ENCODE measurements around the gene ATAD3B.
"Not testable (repeated sequence)": the region's sequence is repeated elsewhere in the genome, so short reads cannot be mapped to it uniquely, and the experiment has no call there.

ATAD3B gene

DNA sequence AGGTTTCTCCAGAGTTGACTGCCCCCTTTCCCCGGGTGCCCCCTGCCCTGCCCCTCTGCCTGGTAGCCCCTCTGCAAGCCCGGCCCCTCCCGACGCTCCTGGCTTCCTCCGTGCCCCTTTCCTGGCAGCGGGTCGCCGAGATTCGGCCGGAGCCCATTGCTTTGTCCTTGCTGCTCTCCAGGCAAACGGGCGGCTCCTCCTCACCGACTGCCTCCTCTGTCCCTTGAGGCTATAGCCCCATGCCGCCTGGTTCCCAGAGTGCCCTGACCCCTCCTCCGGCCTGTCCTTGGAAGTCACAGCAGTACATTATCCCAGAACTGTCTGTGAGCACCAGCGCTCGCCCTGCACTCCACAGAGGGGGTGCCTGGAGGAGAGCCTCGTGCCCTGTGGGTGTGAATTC, 42.1 kb downstream of the ATAD3B start:
- DNase-seq (ENCODE audit: low spot score) = not testable (repeated sequence)

DNA sequence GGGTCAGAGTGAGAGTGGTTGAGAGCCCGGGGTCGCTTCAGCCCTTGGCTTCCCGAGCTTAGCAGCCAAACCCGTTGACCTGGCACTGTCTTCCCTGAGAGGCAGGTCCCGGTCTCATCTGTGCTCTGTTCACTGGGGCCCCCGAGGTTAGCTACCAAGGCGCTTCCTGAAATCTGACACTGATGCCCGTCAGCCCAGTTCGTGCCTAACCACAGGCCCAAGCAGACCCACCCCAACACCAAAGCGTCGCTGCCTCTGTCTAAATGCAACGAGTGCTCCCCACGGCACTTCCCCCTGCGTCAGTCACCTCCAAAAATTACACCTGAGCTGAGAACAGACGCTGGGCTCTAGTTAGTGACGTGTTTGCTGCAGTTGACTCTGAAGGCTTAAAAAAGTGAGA, 42.8 kb downstream of the ATAD3B start:
- not testable (repeated sequence) for DNase-seq (ENCODE audit: low spot score)

DNA sequence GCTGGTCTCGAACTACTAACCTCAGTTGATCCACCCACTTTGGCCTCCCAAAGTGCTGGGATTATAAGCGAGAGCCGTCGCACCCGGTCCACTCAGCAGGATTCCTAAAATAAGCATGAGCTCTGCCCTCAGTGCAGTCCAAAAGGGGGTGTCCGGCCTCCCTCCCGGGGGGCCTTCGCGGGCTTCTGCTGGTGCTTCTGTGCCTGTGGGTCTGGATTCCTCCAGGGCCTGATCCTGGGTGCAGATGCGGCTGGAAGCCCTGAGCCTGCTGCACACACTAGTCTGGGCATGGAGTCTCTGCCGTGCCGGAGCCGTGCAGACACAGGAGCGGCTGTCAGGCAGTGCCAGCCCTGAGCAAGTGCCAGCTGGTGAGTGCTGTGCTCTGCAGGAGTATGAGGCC, 45.4 kb downstream of the ATAD3B start:
- DNase-seq (ENCODE audit: low spot score) = not testable (repeated sequence)

DNA sequence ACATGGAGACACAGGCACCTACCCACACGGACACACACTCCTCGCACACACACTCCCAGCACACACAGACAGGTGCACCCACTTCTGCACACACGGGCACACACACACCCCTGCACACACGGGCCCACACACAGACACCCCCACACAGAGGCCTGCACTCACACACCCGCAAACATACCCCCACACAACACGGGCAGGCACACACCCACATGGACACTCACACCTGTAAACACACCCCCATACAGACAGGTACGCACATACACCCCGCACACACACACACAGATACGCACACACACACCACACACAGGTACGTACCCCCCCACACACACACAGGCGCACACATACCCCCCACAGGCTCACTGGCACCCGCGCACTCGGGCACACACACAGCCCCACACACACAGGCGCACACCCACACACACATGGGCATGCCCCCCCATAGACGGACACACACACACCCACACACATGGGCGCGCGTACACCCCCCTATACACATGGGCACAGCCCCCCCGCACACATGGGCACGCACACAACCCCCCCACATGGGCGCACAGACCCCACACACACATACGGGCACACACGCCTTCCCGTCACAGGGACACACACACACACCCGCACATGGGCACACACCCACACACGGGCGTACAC, 46.5 kb downstream of the ATAD3B start:
- no peak for DNase-seq (ENCODE audit: low spot score)

DNA sequence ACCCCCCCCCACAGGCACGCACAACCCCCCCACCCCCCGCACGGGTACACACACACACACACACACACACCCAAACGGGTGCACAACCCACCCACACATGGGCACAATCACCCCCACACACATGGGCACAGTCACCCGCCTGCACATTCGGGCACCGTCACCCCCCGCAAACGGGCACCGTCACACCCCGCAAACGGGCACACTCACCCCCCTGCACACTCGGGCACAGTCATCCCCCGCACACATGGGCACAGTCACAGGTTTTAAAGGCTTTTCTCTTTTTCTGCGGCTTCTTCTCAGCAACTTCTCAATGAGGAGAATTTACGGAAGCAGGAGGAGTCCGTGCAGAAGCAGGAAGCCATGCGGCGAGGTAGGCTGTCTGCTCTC, 47.0 kb downstream of the ATAD3B start:
- DNase-seq (ENCODE audit: low spot score) = not testable (repeated sequence)

DNA sequence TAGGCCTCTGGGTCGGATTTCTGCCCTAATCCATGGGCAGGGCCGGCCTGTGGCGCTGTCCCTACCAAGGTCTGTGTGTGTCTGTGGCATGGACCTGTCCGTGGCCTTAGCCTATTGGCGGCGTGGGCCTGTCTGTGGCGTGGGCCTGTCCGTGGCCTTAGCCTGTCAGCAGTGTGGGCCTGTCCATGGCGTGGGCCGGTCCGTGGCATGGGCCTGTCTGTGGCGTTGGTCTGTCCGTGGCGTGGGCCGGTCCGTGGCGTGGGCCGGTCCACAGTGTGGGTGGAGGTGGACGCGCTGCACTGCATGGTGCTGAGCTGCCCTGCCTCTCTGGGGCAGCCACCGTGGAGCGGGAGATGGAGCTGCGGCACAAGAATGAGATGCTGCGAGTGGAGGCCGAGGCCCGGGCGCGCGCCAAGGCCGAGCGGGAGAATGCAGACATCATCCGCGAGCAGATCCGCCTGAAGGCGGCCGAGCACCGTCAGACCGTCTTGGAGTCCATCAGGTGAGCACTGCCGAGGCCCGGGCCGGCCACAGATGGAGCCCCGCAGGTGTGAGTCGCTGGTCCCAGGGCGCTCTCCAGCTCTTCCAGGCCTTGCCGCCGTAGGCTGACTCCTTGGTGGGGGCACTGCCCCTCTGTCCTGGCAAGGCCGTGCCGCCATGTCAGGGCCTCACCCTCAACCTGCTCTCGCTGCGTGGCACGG, 48.4 kb downstream of the ATAD3B start:
- not testable (repeated sequence) for DNase-seq (ENCODE audit: low spot score)

DNA sequence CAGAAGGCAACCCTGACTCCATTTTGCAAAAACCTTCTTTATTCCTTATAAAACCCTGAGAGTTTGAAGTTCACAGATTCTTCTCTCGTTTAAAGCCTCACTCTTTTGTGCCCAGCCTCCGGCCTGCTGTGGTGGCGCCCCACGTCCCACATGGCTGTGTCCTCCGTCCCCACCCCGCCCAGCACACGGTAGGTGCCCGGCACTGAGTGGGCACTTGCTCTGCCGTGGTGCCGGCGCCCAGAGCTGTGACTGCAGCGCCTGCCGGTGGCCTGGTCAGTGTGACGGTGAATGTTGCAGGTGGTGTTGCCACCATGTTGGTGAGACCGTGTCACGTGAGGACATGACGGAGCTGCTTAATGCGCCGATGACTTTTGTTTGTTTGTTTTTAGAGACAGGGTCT, 49.8 kb downstream of the ATAD3B start:
- no peak for DNase-seq (ENCODE audit: low spot score)

DNA sequence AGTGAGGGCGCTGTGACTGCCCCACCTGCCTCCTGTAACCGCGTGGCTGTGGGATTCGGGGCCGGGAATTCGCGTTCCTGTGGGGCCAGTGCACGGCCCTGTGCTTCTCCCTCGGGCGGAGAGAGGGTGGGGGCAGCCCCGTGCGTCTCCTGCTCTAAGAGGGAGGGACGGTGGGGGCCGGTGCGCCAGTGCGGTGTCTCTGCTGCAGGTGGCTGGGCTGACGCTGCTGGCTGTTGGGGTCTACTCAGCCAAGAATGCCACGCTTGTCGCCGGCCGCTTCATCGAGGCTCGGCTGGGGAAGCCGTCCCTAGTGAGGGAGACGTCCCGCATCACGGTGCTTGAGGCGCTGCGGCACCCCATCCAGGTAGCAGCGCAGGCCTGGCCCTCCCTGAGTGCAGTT, 51.0 kb downstream of the ATAD3B start:
- not testable (repeated sequence) for DNase-seq (ENCODE audit: low spot score)

DNA sequence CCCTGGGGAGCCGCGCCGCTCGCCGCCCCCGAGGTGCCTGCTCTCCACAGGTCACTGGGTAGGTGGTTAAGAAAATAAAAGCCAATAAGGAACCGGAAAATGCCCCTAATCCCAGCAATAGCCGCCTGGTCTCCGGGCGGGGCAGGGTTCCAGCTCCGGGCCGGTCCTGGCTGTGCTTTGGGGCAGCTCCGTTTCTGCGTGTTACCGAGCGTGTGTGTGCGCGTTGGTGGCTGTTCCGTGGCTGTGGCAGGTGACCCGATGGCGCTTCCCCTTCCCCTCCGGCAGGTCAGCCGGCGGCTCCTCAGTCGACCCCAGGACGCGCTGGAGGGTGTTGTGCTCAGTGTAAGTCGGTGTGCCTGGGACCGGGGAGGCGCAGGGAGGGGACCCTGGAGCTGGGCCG, 51.7 kb downstream of the ATAD3B start:
- DNase-seq (ENCODE audit: low spot score) = not testable (repeated sequence)

DNA sequence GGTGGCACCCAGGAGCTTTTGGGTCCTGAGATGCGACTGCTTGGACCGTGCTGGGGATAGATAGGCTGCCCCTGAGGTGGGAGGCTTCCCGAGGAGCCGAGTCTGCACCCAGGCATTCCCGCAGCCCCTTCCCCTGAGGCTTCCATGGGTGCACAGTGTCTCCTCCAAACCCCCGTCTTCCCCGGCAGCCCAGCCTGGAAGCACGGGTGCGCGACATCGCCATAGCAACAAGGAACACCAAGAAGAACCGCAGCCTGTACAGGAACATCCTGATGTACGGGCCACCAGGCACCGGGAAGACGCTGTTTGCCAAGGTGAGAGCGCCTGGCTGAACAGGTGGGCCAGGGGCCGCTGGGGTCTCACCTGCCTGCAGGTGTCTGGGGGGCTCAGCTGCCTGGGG, 52.1 kb downstream of the ATAD3B start:
- DNase-seq (ENCODE audit: low spot score) = not testable (repeated sequence)

DNA sequence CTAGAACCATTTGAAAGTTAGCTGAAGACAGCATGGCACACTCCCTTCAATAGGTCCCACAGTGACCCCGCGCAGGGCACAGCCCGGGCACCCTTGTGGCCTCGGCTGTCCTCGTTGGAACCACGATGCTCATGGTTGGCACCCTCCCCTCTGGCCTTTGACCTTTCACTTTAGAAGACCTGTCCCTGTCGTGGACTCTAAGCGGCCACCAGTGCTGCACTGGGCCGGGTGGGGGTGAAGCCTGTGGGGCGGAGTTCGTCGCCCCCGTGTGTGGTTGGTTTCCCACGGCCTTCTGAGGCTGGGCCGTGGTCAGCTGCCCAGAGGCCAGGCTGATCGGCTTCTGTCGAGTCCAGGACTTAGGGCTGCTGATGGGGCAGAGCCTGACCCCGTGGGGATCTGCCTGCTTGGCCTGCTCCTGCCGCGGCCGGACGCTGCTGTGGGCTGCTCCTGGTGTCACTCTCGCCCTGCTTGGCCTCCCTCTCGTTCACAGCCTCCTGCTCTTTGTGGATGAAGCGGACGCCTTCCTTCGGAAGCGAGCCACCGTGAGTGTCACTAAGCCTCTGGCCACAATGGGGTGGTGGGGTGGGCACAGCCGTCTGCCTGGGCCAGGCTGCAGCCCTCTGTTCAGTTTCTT, 53.3 kb downstream of the ATAD3B start:
- DNase-seq (ENCODE audit: low spot score) = not testable (repeated sequence)

DNA sequence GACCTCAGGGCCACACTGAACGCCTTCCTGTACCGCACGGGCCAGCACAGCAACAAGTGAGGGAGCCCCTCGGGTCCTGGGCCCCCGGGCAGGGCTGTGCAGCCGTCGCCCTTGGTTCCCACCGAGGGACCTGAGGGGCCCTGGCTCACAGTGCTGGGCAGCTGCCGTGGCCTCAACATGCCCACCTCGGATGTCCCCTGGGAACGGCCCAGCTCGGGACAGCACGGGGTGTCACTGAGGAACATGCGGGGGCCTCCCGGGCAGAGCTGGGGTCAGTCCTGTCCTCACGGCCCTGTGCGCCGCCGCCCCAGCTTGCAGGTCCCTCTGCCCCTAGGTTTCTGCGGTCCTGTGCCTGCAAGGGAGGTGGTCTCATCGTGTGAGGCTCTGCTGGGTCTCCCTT, 54.9 kb downstream of the ATAD3B start:
- not testable (repeated sequence) for DNase-seq (ENCODE audit: low spot score)

DNA sequence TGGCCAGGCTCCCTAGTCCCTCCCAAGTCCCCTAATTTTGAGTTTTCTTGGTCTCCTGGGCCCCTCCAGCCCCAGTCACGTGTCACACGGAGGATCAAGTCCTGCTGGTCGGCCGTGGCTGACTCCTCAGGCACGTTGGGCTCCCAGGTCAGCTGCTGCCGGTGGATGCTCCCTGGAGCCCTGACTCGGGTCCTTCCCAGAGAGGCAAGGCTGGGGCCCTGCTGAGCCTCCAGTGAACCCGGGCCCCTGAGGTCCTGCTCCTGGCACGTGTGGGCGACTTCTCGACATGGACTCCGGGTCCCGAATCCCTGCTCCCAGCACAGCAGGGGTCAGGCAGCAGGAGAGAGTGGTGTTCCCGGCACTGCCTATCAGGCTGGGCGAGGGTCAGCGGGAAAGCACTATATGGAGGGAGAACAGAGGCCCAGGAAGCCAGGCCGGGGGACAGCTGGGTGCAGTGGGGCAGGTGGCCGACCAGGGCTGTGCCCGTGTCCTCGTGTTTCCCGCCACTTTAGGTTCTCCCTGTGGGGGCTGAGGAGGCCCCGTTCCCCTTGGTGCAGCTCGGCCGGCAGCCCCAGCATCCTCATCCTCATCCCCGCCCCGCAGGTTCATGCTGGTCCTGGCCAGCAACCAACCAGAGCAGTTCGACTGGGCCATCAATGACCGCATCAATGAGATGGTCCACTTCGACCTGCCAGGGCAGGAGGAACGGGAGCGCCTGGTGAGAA, 55.7 kb downstream of the ATAD3B start:
- no peak for DNase-seq (ENCODE audit: low spot score)

DNA sequence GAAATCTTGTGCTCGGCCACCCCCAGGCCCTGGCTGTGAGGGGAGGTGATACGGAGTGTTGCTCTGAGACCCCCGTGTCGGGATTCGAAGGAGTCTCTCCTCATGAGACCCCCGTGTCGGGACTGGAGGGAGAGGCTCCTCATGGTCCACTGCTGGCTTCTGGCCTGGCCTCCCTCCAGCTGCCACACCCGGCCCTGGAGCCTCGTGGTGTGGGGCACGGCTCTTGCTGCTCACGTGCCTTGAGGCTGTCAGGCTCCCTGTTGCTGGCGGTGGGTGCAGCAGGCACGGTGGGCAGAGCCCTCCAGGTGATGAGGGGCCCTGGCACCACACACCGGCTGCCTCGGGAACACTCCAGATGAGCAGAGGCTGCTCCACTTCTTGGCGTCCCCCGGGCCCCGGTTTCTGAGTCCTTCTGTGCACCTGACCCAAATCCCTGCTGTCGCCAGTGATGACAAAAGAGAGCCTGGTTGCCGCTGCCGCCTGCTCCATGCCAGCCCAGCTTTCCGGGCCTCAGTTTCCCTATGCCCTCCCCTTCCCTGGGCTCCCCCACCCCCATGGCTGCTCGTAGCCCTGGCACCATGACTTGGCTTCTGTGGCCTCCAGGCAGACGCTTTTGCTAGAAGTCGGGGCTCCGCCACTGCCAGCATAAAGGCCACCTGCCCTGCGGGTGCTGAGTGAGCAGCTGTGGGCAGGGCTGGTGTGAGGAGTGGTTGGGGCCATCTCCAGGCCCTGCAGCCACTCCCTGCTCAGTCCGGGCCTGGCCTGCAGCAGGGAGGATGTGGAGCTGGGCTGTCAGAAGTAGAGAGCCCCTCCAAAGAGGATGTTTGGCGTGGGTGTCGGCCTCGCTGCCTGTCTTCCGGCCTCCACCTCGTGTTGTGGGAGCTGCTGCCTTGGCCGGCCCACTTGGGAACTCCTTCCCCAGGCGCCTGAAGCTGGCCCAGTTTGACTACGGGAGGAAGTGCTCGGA, 57.0 kb downstream of the ATAD3B start:
- DNase-seq (ENCODE audit: low spot score) = no peak

DNA sequence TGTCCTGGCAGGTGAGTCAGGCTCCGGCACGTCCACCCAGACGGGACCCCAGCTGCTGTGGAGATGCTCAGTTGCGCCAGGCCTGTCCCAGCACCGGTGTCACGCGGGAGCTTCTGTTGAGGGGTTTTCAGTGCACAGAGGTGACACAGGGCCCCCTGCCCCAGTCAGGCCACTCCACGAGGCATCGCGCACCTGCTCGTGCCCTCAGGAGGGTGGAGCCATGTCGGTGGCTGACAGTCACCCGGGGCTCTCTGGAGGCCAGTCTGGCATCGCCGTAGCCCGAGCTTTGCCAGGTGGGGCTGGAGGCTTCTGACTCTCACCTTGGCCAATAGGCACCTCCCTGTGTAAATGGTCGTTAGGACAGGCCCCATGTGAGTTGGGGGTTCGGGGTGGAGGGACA, 57.8 kb downstream of the ATAD3B start:
- no peak for DNase-seq (ENCODE audit: low spot score)

DNA sequence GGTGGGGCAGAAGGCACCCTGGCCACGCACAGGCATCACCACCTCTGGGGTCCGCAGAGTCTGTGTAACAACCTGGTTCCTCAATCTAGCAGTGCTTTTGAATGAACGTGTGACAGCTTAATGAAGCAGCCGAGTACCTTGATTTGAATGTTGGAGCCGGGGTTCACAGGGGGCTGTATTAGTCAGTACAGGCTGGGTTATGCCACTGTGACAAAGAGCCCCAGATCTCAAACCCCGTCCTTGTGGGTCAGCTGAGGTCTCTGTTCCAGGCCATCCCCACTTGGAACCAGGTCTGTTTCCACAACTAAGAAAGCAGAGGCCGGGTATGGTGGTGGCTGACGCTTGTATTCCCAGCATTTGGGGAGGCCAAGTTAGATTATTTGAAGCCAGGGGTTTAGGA, 58.4 kb downstream of the ATAD3B start:
- DNase-seq (ENCODE audit: low spot score) = no peak

DNA sequence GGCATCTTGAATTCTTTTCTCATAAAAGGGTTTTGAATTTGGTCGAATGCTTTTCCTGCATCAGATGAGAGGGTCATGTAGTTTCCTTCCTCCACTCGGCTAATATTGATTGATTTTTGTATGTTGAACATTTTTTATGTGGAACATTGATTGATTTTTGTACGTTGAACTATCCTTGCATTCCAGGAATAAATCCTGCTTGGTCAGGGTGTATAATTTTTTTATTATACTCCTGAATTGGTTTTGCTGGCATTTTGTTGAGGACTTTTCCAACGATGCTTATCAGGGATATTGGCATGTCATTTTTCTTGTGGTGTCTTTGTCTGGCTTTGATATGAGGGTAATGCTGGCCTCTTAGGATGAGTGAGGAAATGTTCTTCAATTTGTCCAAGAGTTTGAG, 60.4 kb downstream of the ATAD3B start:
- DNase-seq (ENCODE audit: low spot score) = no peak

DNA sequence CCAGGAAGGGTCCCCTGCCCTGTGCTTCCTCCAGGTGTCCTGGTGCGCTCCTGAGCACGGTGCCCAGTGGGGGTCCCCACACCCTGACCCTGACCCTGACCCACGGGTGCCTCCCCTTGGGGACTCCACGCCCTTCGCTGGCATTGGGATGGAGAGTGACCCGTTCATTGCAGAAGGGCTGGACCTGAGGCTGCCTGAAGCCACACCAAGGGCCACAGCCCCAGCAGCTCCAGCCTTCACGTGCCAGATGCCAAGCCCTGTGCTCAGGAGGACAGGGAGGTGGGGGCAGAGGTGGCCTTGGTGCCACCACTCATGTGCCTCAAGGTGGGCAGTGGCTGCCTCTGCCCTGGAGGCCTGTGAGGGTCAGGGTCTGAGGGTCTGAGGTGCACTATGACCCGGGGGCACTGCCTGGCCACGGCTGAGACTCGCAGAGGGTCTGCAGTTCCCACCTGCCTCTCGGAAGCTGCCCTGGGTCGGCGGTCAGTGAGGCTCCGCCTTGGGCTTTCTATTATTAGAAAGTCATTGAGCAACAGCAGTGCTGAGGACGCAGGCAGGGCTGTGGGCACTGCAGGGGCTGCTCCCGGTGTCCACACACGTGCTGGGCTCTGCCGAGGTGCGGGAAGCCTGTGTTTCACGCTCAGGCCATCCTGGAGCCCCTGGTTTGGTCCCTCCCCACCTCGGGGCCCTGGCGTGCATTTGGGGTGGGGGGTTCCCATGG, 61.8 kb downstream of the ATAD3B start:
- DNase-seq (ENCODE audit: low spot score) = not testable (repeated sequence)

DNA sequence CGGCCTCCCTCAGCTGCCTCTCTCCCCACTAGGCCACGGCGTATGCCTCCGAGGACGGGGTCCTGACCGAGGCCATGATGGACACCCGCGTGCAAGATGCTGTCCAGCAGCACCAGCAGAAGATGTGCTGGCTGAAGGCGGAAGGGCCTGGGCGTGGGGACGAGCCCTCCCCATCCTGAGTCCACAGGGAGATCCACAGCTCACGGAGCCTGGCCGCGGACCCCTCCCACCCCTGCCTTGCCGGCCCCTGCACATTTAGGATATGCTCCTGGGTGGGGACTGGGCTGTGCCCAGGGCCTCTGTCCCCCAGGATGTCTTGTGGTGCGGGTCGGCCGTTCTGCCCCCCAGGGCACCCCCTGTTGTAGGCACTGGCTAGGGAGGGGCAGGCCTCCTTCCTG, 62.3 kb downstream of the ATAD3B start:
- not testable (repeated sequence) for DNase-seq (ENCODE audit: low spot score)

DNA sequence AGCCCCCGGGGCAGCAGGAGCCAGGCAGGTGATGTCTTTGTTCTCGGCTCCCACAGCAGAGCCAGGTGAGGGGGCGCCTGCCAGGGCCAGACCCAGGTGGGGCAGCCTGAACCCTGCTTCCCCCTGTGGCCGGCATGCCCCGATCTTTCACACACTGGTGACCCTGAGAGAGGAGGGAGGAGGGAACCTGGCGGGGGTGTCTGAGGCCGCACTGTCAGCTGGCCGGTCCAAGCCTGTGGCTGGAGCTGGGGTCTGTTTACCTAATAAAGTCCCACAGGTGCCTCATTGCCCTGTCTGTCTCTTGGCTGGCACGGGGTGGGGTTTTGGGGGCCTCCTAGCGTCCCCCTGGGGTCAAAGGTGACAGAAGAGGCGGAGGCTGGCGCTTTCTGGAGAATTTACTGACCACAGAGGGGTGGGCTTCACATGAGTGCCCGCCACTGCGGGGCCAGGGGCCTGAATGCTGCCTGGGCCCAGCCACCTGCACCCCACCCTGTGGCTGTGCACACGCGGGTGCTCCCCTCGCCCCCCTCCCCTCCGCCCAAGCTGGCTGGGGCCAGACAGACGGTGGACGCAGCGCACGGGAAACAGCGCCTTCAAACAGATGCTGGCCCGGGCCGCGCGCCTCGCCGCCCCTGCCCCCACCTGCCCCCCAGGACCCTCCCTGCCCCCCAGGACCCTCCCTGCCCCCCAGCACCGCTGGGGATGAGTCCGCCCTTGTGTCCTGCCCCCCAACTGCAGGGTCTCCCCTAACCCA, 63.0 kb downstream of the ATAD3B start:
- no peak for DNase-seq (ENCODE audit: low spot score)
